ENCODE results near the gene CBX6.

CBX6 gene

GRCh38 chr22:38835888-38836301 is 36.1 kb downstream of the CBX6 start:
- TF ChIP-seq EZH2 (IDR thresholded peaks at IDR 0.05; ENCODE audit: borderline replicate concordance, low read depth, low read length, severe bottlenecking) (no peak), CTCF (IDR thresholded peaks at IDR 0.05; ENCODE audit: borderline replicate concordance, extremely low read depth, low read length, poor library complexity, severe bottlenecking) (no peak)

GRCh38 chr22:38834991-38835390 is 37.0 kb downstream of the CBX6 start:
- no peaks in the 10 kb centered on the region for H3K36me3 ChIP-seq (ENCODE audit: insufficient read depth, low read length)
- TF ChIP-seq EZH2 (IDR thresholded peaks at IDR 0.05; ENCODE audit: borderline replicate concordance, low read depth, low read length, severe bottlenecking) (no peak), CTCF (IDR thresholded peaks at IDR 0.05; ENCODE audit: borderline replicate concordance, extremely low read depth, low read length, poor library complexity, severe bottlenecking) (no peak)
- H3K9me3 ChIP-seq (ENCODE audit: insufficient read depth, low read length, severe bottlenecking), result no peaks in the 10 kb centered on the region
- H2AFZ ChIP-seq (ENCODE audit: low read depth, low read length), result no peak overlapping the region
- DNase-seq, result no peak
- H4K20me1 ChIP-seq (ENCODE audit: insufficient read depth, low read length), result peaks cover 4% of the 10 kb centered on the region; the same call in 1 of the 2 replicates
- H3K4me1 ChIP-seq (ENCODE audit: insufficient read depth, low read length), result no peaks in the 10 kb centered on the region
- no peak overlapping the region for H3K4me3 ChIP-seq (ENCODE audit: low read depth in 1 of 2, low read length in 2 of 2)
- H3K9ac ChIP-seq (ENCODE audit: low read depth, low read length), result no peak overlapping the region
- H3K27ac ChIP-seq (ENCODE audit: low read length), result no peak overlapping the region
- no peak overlapping the region for H3K4me2 ChIP-seq (ENCODE audit: insufficient read depth, low read length)
- H3K79me2 ChIP-seq (ENCODE audit: insufficient read depth, low read length), result no peaks in the 10 kb centered on the region
- ATAC-seq (ENCODE audit: insufficient read depth, low read depth), result no peak
- peaks cover 5% of the 10 kb centered on the region for H3K27me3 ChIP-seq (ENCODE audit: insufficient read depth, low read length, poor library complexity)

More at GRCh38 chr22:38835888-38836301, 36.1 kb downstream of the CBX6 start:
- no peak for ATAC-seq (ENCODE audit: insufficient read depth, low read depth)
- H4K20me1 ChIP-seq (ENCODE audit: insufficient read depth, low read length), result no peaks in the 10 kb centered on the region
- H3K4me2 ChIP-seq (ENCODE audit: insufficient read depth, low read length), result no peak overlapping the region
- H3K4me1 ChIP-seq (ENCODE audit: insufficient read depth, low read length), result no peaks in the 10 kb centered on the region
- H2AFZ ChIP-seq (ENCODE audit: low read depth, low read length), result no peak overlapping the region
- no peaks in the 10 kb centered on the region for H3K79me2 ChIP-seq (ENCODE audit: insufficient read depth, low read length)
- no peak overlapping the region for H3K9ac ChIP-seq (ENCODE audit: low read depth, low read length)
- H3K27ac ChIP-seq (ENCODE audit: low read length), result no peak overlapping the region
- H3K36me3 ChIP-seq (ENCODE audit: insufficient read depth, low read length), result no peaks in the 10 kb centered on the region
- no peak for DNase-seq
- H3K9me3 ChIP-seq (ENCODE audit: insufficient read depth, low read length, severe bottlenecking), result no peaks in the 10 kb centered on the region
- no peak overlapping the region for H3K4me3 ChIP-seq (ENCODE audit: low read depth in 1 of 2, low read length in 2 of 2)
- H3K27me3 ChIP-seq (ENCODE audit: insufficient read depth, low read length, poor library complexity), result peaks cover 13% of the 10 kb centered on the region

- H3K9me3 ChIP-seq (ENCODE audit: insufficient read depth, low read length, severe bottlenecking), result no peaks in the 10 kb centered on the region
- H3K4me1 ChIP-seq (ENCODE audit: insufficient read depth, low read length), result no peaks in the 10 kb centered on the region
- H2AFZ ChIP-seq (ENCODE audit: low read depth, low read length), result no peak overlapping the region
- H3K27me3 ChIP-seq (ENCODE audit: insufficient read depth, low read length, poor library complexity), result no peaks in the 10 kb centered on the region
- DNase-seq (no peak), ATAC-seq (ENCODE audit: insufficient read depth, low read depth) (no peak)
- no peak overlapping the region for H3K9ac ChIP-seq (ENCODE audit: low read depth, low read length)
- no peak overlapping the region for H3K4me3 ChIP-seq (ENCODE audit: low read depth in 1 of 2, low read length in 2 of 2)
- no peaks in the 10 kb centered on the region for H3K79me2 ChIP-seq (ENCODE audit: insufficient read depth, low read length)
- no peak overlapping the region for H3K4me2 ChIP-seq (ENCODE audit: insufficient read depth, low read length)
- H4K20me1 ChIP-seq (ENCODE audit: insufficient read depth, low read length), result peaks cover 4% of the 10 kb centered on the region; the same call in 1 of the 2 replicates
- H3K27ac ChIP-seq (ENCODE audit: low read length), result no peak overlapping the region
- TF ChIP-seq CTCF (IDR thresholded peaks at IDR 0.05; ENCODE audit: borderline replicate concordance, extremely low read depth, low read length, poor library complexity, severe bottlenecking) (no peak), EZH2 (IDR thresholded peaks at IDR 0.05; ENCODE audit: borderline replicate concordance, low read depth, low read length, severe bottlenecking) (no peak)
- no peaks in the 10 kb centered on the region for H3K36me3 ChIP-seq (ENCODE audit: insufficient read depth, low read length)
Measured at GRCh38 chr22:38834215-38834953, 37.6 kb downstream of the CBX6 start.
